ENCODE data around the gene KRTAP6-3.

DNA sequence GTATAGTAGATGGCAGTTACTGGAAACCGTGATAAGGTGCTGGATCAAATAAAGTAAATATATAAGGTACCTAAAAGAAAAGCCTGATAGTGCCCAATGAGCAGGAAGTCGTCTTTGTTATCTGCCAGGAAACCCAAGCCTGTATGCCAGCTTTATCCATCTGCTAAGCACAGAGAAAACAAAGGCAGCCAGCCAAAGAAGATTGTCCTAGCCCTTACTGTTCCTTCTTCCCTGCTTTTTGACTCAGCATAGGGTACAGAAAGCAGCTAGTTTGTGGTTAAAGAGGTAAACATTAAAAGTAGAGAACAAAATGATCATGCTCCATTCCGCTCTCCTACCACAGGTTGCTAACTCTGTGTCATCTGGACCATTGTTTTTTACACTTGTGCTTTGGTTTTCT, 12.1 kb upstream of the KRTAP6-3 start:
- TF ChIP-seq POLR2A (IDR thresholded peaks at IDR 0.05): no peak
- TF ChIP-seq, protein P1, sequence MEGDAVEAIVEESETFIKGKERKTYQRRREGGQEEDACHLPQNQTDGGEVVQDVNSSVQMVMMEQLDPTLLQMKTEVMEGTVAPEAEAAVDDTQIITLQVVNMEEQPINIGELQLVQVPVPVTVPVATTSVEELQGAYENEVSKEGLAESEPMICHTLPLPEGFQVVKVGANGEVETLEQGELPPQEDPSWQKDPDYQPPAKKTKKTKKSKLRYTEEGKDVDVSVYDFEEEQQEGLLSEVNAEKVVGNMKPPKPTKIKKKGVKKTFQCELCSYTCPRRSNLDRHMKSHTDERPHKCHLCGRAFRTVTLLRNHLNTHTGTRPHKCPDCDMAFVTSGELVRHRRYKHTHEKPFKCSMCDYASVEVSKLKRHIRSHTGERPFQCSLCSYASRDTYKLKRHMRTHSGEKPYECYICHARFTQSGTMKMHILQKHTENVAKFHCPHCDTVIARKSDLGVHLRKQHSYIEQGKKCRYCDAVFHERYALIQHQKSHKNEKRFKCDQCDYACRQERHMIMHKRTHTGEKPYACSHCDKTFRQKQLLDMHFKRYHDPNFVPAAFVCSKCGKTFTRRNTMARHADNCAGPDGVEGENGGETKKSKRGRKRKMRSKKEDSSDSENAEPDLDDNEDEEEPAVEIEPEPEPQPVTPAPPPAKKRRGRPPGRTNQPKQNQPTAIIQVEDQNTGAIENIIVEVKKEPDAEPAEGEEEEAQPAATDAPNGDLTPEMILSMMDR (IDR thresholded peaks at IDR 0.05): no peak
